ENCODE measurements around the gene GPRIN3. TPM values are rescaled to one million over a fixed set of nuclear protein-coding genes. Genes with fewer than 3 reads are reported as not detected.

Gene GPRIN3
- total RNA-seq, 1 donor: under 0.01 TPM

DNA sequence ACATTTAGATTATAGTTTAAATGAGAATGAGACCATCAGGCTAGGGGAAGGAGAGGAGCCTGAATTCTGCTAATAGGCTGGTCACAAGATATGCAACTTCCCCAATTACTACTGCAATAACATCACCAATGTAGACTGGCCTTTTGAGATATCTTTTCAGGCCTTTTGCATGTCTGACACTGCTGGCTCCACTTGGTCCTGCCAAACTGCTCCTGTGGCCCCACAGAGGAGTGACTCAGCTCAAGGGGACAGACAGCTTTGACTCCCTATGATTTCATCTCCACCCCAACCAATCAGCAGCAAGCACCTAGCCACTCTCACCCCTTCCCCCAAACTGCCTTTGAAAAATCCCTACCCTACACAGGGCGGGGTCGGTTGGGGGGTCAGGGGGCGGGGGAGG lies 22.8 kb downstream of the GPRIN3 start:
- no peak overlapping the region for H2AFZ ChIP-seq (ENCODE audit: low read length)
- no peaks in the 10 kb centered on the region for H4K20me1 ChIP-seq (ENCODE audit: insufficient read depth, low read length)
- DNase-seq (ENCODE audit: insufficient read length, low spot score, missing footprints): peak; percentile 48
- no peak overlapping the region for H3K4me3 ChIP-seq (ENCODE audit: insufficient read depth, low read length)
- H3K36me3 ChIP-seq (ENCODE audit: insufficient read depth, low read length): no peaks in the 10 kb centered on the region
- H3K79me2 ChIP-seq (ENCODE audit: insufficient read depth, low read length): no peaks in the 10 kb centered on the region
- no peak overlapping the region for H3K4me2 ChIP-seq (ENCODE audit: insufficient read depth, low read length)
- H3K27ac ChIP-seq (ENCODE audit: low read depth, low read length): no peak overlapping the region
- peaks cover 13% of the 10 kb centered on the region for H3K27me3 ChIP-seq (ENCODE audit: insufficient read depth, low read length)
- H3K4me1 ChIP-seq (ENCODE audit: insufficient read depth, low read length): no peaks in the 10 kb centered on the region
- TF ChIP-seq, protein P1, sequence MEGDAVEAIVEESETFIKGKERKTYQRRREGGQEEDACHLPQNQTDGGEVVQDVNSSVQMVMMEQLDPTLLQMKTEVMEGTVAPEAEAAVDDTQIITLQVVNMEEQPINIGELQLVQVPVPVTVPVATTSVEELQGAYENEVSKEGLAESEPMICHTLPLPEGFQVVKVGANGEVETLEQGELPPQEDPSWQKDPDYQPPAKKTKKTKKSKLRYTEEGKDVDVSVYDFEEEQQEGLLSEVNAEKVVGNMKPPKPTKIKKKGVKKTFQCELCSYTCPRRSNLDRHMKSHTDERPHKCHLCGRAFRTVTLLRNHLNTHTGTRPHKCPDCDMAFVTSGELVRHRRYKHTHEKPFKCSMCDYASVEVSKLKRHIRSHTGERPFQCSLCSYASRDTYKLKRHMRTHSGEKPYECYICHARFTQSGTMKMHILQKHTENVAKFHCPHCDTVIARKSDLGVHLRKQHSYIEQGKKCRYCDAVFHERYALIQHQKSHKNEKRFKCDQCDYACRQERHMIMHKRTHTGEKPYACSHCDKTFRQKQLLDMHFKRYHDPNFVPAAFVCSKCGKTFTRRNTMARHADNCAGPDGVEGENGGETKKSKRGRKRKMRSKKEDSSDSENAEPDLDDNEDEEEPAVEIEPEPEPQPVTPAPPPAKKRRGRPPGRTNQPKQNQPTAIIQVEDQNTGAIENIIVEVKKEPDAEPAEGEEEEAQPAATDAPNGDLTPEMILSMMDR (IDR thresholded peaks at IDR 0.05; ENCODE audit: extremely low read depth, low read depth, low read length): no peak
- no peaks in the 10 kb centered on the region for H3K9me3 ChIP-seq (ENCODE audit: low read depth, low read length)

DNA sequence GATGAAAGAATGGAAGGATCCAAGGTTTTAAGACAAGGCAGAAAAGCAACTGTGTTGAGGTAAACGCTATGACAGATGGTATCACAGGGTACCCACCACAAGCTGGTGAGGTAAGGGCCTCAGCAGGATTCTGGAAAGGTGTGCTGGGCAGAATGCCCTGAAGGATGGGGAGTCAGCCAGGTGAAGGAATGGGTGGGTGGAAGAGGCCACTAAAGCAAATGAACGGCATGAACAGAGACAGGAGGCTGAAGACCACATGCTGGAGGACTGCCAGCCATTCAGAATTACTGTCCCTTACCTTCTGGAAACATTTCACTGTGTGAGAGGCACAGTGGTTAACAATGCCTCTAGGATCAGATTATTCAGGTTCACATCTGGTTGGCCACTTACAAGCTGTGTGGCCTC lies 23.6 kb downstream of the GPRIN3 start:
- no peak for DNase-seq (ENCODE audit: insufficient read length, low spot score, missing footprints)
- Histone ChIP-seq H3K4me2 (ENCODE audit: insufficient read depth, low read length) (no peak overlapping the region), H3K36me3 (ENCODE audit: insufficient read depth, low read length) (no peaks in the 10 kb centered on the region), H4K20me1 (ENCODE audit: insufficient read depth, low read length) (no peaks in the 10 kb centered on the region), H3K27me3 (ENCODE audit: insufficient read depth, low read length) (peaks cover 13% of the 10 kb centered on the region), H3K4me3 (ENCODE audit: insufficient read depth, low read length) (no peak overlapping the region), H3K27ac (ENCODE audit: low read depth, low read length) (no peak overlapping the region), H3K79me2 (ENCODE audit: insufficient read depth, low read length) (no peaks in the 10 kb centered on the region), H2AFZ (ENCODE audit: low read length) (no peak overlapping the region), H3K4me1 (ENCODE audit: insufficient read depth, low read length) (no peaks in the 10 kb centered on the region), H3K9me3 (ENCODE audit: low read depth, low read length) (no peaks in the 10 kb centered on the region)
- TF ChIP-seq, protein P1 (IDR thresholded peaks at IDR 0.05; ENCODE audit: extremely low read depth, low read depth, low read length): no peak

DNA sequence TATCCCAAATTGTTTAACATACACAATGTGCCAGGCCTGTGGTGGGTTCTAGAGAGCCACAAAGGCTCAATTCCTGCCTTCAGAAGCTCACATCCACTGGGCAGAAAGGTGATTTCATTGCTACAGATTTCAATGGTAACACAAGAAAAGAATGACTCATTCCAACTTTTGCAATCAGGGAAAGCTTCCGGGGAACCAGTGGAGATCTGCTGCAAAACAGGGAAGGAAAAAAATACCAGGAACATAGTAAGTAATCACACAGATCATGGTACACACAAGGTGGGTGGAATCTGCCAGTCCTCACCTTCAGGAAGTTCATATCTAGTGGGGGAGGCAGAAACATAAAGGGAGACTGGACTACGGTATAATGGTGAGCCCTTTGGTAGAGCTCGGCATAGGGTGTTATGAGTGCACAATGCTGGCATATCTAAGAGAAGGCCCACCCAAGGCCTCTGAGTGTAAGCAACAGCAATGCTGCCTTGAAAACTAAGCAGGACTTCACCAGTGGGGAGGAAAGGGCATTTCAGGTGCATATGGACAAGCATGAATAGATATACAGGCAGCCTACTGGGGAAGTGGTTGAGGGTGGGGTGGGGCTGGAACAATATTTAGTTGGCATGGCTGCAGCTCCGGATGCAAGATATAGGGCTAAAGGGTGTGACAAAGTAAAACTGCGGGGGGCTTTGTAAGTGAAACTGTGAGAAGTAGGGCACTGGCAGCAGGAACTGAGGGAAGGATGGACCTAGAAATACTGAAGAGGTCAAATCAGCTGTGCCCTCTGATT lies 24.2 kb downstream of the GPRIN3 start:
- DNase-seq (ENCODE audit: insufficient read length, low spot score, missing footprints): peak; percentile 8
- no peaks in the 10 kb centered on the region for H3K9me3 ChIP-seq (ENCODE audit: low read depth, low read length)
- H2AFZ ChIP-seq (ENCODE audit: low read length): no peak overlapping the region
- no peak overlapping the region for H3K27ac ChIP-seq (ENCODE audit: low read depth, low read length)
- no peak overlapping the region for H3K4me2 ChIP-seq (ENCODE audit: insufficient read depth, low read length)
- H3K4me3 ChIP-seq (ENCODE audit: insufficient read depth, low read length): no peak overlapping the region
- H3K36me3 ChIP-seq (ENCODE audit: insufficient read depth, low read length): no peaks in the 10 kb centered on the region
- TF ChIP-seq, protein P1 (IDR thresholded peaks at IDR 0.05; ENCODE audit: extremely low read depth, low read depth, low read length): no peak
- no peaks in the 10 kb centered on the region for H4K20me1 ChIP-seq (ENCODE audit: insufficient read depth, low read length)
- no peaks in the 10 kb centered on the region for H3K79me2 ChIP-seq (ENCODE audit: insufficient read depth, low read length)
- no peaks in the 10 kb centered on the region for H3K4me1 ChIP-seq (ENCODE audit: insufficient read depth, low read length)
- peaks cover 10% of the 10 kb centered on the region for H3K27me3 ChIP-seq (ENCODE audit: insufficient read depth, low read length)

DNA sequence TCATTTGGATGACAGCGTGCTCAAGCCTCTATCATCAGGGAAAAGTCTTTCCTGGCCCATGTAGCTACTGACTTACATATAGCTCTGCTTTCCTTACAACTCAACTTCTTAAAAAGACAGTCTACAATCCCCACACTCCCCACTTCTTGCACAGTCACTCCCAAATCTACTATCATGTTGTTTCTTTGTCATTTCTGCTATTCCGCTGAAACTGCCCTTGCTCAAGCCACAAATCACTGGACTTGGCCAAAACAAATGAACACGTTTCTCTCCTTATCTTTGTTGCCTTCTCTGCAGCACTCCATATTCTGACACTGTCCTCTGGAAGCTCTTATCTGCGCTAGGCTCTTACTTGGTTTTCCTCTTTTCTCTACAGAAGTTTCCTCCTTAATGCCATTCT lies 28.2 kb downstream of the GPRIN3 start:
- no peaks in the 10 kb centered on the region for H4K20me1 ChIP-seq (ENCODE audit: insufficient read depth, low read length)
- H3K4me1 ChIP-seq (ENCODE audit: insufficient read depth, low read length): no peaks in the 10 kb centered on the region
- H3K4me3 ChIP-seq (ENCODE audit: insufficient read depth, low read length): no peak overlapping the region
- H3K4me2 ChIP-seq (ENCODE audit: insufficient read depth, low read length): no peak overlapping the region
- TF ChIP-seq, protein P1 (IDR thresholded peaks at IDR 0.05; ENCODE audit: extremely low read depth, low read depth, low read length): no peak
- no peak overlapping the region for H2AFZ ChIP-seq (ENCODE audit: low read length)
- no peaks in the 10 kb centered on the region for H3K79me2 ChIP-seq (ENCODE audit: insufficient read depth, low read length)
- H3K9me3 ChIP-seq (ENCODE audit: low read depth, low read length): no peaks in the 10 kb centered on the region
- no peaks in the 10 kb centered on the region for H3K27me3 ChIP-seq (ENCODE audit: insufficient read depth, low read length)
- no peak overlapping the region for H3K27ac ChIP-seq (ENCODE audit: low read depth, low read length)
- DNase-seq (ENCODE audit: insufficient read length, low spot score, missing footprints): no peak
- no peaks in the 10 kb centered on the region for H3K36me3 ChIP-seq (ENCODE audit: insufficient read depth, low read length)

All from osteoblast (primary cell).